Upper lobe of left lung (tissue), 4 donors: ENCODE data around the gene CTAGE8.

Source experiments
- CTCF ChIP-seq, 6 experiments: fragments of 450-650 bp in 4 of 6; fragments of 200-600 bp in 2 of 6; sonication (generic) in 2 of 6; IDR thresholded peaks; one replicate each; pipeline ENCODE4 v1.5.1; 2016 to 2019; ENCODE audit warnings: antibody characterized with exemption in 6 of 6
- EP300 ChIP-seq, 4 donors: sonication (generic); formaldehyde crosslinking; IDR thresholded peaks; one replicate each; pipeline ENCODE4 v1.5.1; 2017; ENCODE audit warnings: antibody characterized with exemption in 4 of 4, control low read depth in 2 of 4
- POLR2A ChIP-seq, 4 donors: fragments of 450-650 bp; IDR thresholded peaks; one replicate each; pipeline ENCODE4 v1.5.1; 2016 to 2017; ENCODE audit warnings: antibody characterized with exemption in 4 of 4, mild to moderate bottlenecking in 2 of 4
- POLR2AphosphoS5 ChIP-seq, 2 donors: sonication (generic); formaldehyde crosslinking; IDR thresholded peaks; one replicate each; pipeline ENCODE4 v1.5.1; 2017; ENCODE audit warnings: antibody characterized with exemption in 2 of 2

GRCh38 chr7:144256112-144256511 is 13.0 kb downstream of the CTAGE8 start:
- no peak for TF ChIP-seq CTCF (IDR thresholded peaks at IDR 0.05)
- no peak for TF ChIP-seq POLR2A (IDR thresholded peaks at IDR 0.05)
- no peak for TF ChIP-seq EP300 (IDR thresholded peaks at IDR 0.05)
- no peak for TF ChIP-seq POLR2AphosphoS5 (IDR thresholded peaks at IDR 0.05)
